GM12878 (cell line): ENCODE measurements around the gene REV3L.

Experiments
- CTCF ChIP-seq, 3 experiments: IDR thresholded peaks in 2 of 3; conservative IDR thresholded peaks in 1 of 3; 2 replicates each; pipeline ENCODE4 v1.5.1; 2011; ENCODE audit warnings: low read depth in 3 of 3, low read length in 3 of 3, mild to moderate bottlenecking in 3 of 3, control low read depth in 2 of 3, moderate library complexity in 2 of 3, inconsistent platforms in 1 of 3, mixed read lengths in 1 of 3; ENCODE audit not compliant: control insufficient read depth in 2 of 3, insufficient read depth in 1 of 3; ENCODE audit errors: extremely low read depth in 1 of 3
- EZH2 ChIP-seq: IDR thresholded peaks from 2 replicates; pipeline ENCODE4 v1.6.1; 2012; ENCODE audit warnings: low read depth, mild to moderate bottlenecking, control low read depth, inconsistent platforms, low read length, borderline replicate concordance; ENCODE audit not compliant: control insufficient read depth
- SREBF1 ChIP-seq: IDR thresholded peaks from 2 replicates; pipeline ENCODE4 v1.6.1; 2012; ENCODE audit warnings: mild to moderate bottlenecking, low read length

GRCh38 chr6:111444794-111445193 lies 38.2 kb downstream of the REV3L start:
- TF ChIP-seq CTCF (IDR thresholded peaks at IDR 0.05 in 2 of 3, conservative IDR thresholded peaks at IDR 0.05 in 1 of 3; ENCODE audit: control insufficient read depth in 2 of 3, extremely low read depth in 1 of 3, insufficient read depth in 1 of 3, low read depth in 3 of 3, low read length in 3 of 3) (no peak), EZH2 (no peak), SREBF1 (no peak)
